NB4 (cell line): ENCODE results near the gene ZFP36L1.
A peak's percentile ranks its signal among the peaks of the same experiment; 100 is the strongest.

Experiments used
- DNase-seq: peaks from one replicate; pipeline ENCODE4 v3.0.0; 2010; ENCODE audit warnings: low read depth
- H3K4me3 ChIP-seq: one replicate; pipeline ENCODE4 v1.5.1; 2011; ENCODE audit warnings: mild to moderate bottlenecking, low read depth, low read length, moderate library complexity
- CTCF ChIP-seq: IDR thresholded peaks from one replicate; pipeline ENCODE4 v1.5.1; 2012; ENCODE audit warnings: low read depth, low read length
- MAX ChIP-seq: IDR thresholded peaks from 2 replicates; pipeline ENCODE4 v1.6.1; 2011; ENCODE audit warnings: low read depth, low read length
- MYC ChIP-seq: IDR thresholded peaks from 2 replicates; pipeline ENCODE4 v1.6.1; 2011; ENCODE audit warnings: low read depth, low read length
- POLR2A ChIP-seq: IDR thresholded peaks from 2 replicates; pipeline ENCODE4 v1.6.1; 2011; ENCODE audit warnings: mild to moderate bottlenecking; ENCODE audit not compliant: insufficient read length; ENCODE audit errors: extremely low read depth

Gene ZFP36L1

DNA sequence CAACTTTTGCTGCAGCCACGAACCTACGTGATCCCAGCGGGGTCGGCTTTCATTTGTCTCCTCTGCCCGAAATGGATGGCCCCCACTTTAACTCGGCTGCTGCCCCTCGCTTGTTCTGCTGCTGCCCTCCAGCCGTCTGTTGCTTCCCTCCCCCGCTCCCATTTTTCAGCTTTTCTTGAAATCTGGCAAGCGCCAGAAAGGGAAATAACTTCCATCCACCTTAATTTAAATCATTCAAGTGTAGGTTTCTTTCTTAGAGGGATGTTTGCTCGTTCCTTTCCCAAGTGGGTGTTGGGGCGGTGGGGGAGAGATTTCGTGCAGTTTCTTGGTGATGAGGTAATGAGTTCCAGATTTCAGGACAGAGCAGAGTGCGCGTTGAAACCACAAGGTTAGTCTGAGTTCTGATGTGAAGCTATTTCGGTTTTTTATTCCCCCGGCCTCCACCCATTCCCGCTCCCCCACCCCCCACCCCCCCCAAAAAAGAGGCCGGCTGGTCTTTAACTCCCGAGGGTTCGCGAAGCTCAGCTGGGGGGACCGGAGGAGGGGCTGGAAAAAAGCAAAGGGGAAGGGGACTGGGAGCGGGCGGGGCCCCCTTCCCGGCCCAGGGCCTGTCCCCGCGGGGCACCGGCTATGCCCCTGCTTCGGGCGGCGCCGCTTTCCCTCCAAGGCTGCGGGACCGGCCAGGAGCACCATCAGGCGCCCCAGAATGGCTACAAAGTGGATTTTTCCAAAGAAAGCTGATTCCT lies 2.2 kb upstream of the ZFP36L1 start:
- H3K4me3 ChIP-seq = peak overlapping the region; percentile 25
- DNase-seq = peak; percentile 46
- TF ChIP-seq MAX = no peak
- TF ChIP-seq POLR2A = no peak
- TF ChIP-seq MYC = no peak
- TF ChIP-seq CTCF = no peak

DNA sequence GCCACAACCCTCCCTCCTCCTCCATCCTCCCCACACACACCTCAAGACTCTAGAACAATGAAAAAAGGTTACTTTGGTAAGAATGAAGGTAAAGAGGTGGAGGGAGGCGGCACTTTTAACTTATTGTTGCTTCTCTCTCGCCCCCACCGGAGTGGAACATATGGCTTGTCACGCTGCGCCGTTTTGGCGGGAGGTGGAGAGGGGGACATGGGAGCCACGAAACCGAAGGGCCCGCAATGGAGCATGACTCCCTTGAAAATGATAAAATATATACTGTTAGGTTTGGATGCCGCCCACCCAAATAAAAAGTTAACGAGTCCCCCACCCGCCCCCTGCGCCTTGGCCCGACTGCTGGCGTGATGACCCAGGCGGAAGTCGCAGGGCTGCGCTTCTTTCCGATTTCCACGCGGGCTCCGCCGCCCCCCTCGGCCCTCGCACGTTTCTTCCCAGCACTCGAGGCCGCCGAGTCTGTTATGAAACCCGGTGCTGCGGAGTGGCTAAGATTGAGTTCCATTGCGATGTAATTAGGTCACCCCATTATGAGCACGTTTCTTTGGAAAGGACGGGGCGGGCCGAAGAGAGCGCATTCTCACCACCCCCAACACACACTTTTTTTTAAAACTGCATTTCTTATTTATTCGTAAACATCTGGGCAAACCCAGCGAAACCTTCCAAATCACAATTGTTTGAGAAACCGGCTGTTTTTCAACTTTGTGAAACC lies 1.4 kb upstream of the ZFP36L1 start:
- peak overlapping the region; percentile 60 for H3K4me3 ChIP-seq
- no peak for TF ChIP-seq POLR2A
- TF ChIP-seq CTCF = no peak
- no peak for TF ChIP-seq MYC
- TF ChIP-seq MAX = no peak
- DNase-seq = peak; percentile 53

- H3K4me3 ChIP-seq = peak overlapping the region; percentile 60
- DNase-seq = no peak
- TF ChIP-seq MAX (no peak), POLR2A (no peak), CTCF (no peak), MYC (no peak)
These were observed 865 bp upstream of the ZFP36L1 start for GRCh38 chr14:68793734-68794129.

DNA sequence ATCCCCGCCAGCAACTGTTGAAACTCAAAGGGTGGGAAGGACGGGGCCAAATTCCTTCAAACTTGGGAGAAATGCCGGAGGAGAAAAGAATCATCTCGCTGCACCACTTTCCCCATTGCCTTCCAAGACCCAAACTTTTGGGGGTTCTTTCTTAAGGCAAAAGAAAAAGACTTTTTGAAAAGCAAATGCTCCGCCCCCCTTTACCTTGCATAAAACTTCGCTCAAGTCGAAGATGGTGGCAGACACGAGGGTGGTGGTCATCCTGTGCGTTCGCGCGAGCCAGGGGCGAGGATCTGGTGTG lies 239 bp downstream of the ZFP36L1 start:
- TF ChIP-seq MAX (no peak), CTCF (no peak), POLR2A (no peak), MYC (no peak)
- H3K4me3 ChIP-seq = peak overlapping the region; percentile 60
- no peak for DNase-seq

DNA sequence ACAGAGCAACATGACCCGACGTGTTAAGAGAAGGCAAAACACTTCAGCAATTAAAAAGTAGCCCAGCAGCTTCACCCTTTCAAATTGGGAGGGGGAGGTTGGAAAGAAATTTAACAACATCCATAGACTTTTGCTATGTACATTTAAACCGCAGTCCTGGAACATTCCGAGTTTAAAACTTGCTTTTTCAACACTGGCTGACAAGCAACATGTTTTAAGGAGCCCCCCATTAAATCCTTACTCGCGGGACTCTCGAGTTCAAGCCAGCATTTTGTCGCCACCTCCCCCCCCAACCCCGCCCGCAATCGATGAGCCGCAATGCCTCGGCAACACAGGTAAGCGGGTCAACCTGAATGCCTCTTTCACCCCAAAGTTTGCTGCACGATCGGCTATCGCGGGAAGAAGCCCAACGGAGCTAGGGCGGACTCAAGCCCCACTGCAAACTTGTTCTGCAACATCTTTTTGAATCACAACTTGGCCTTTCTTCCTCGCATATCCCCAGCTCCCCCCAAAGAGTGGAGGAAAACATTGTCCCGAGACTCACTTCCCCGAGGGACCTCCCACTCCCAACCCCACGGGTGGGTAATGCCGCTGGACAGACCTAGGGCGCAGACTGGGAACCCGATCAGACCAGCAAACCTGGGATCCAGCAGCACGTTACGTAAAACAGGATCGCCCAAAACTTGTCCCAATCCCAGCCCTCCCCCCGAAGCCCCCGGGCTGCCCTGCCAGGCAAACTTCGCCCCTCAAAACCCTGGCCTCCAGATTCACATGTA lies 777 bp downstream of the ZFP36L1 start:
- no peak for DNase-seq
- H3K4me3 ChIP-seq = peak overlapping the region; percentile 60
- no peak for TF ChIP-seq CTCF
- TF ChIP-seq POLR2A = no peak
